ENCODE data around the gene SAXO1. TPM values are rescaled to one million over a fixed set of nuclear protein-coding genes. Genes with fewer than 3 reads are reported as not detected.

Gene SAXO1
- total RNA-seq: 0.17 TPM in 1 of 3 replicates, not detected in the others
- long read RNA-seq, partial matches to known transcripts: 0 of 1 reads
- long read RNA-seq, other reads (novel, unspliced or antisense): 1 of 1 reads

GRCh38 chr9:19033015-19033414 lies at the start of gene SAXO1:
SAXO1 (minus strand) TSS chr9:19033209; CDS start chr9:19032908, 301 bp downstream.
- no peak for TF ChIP-seq CTCF (IDR thresholded peaks at IDR 0.05)
- H3K4me1 Mint-ChIP-seq (ENCODE audit: low read depth): no peaks in the 10 kb centered on the region

GRCh38 chr9:19074836-19075235 lies 41.8 kb upstream of the SAXO1 start:
- H3K4me1 Mint-ChIP-seq (ENCODE audit: low read depth): no peaks in the 10 kb centered on the region
- no peak for DNase-seq (ENCODE audit: low spot score)
- H3K27me3 Mint-ChIP-seq (ENCODE audit: low read depth): no peaks in the 10 kb centered on the region
- peaks cover 3% of the 10 kb centered on the region for H3K9me3 Mint-ChIP-seq (ENCODE audit: low read depth)
- TF ChIP-seq CTCF (IDR thresholded peaks at IDR 0.05): no peak
- H3K4me3 Mint-ChIP-seq (ENCODE audit: unreplicated experiment): no peak overlapping the region
- H3K27ac Mint-ChIP-seq (ENCODE audit: unreplicated experiment): no peak overlapping the region
- peaks cover 30% of the 10 kb centered on the region for H3K36me3 Mint-ChIP-seq (ENCODE audit: low read depth)

More at GRCh38 chr9:19033015-19033414, at the start of gene SAXO1:
- no peak within 1 kb of the TSS for H3K27ac Mint-ChIP-seq (ENCODE audit: unreplicated experiment)
- H3K4me3 Mint-ChIP-seq (ENCODE audit: unreplicated experiment): no peak within 1 kb of the TSS
- H3K36me3 Mint-ChIP-seq (ENCODE audit: low read depth): no peaks in the 10 kb centered on the region
- peaks cover 6% of the 10 kb centered on the region for H3K9me3 Mint-ChIP-seq (ENCODE audit: low read depth)
- DNase-seq (ENCODE audit: low spot score): no peak
- H3K27me3 Mint-ChIP-seq (ENCODE audit: low read depth): peaks cover 5% of the 10 kb centered on the region

- Mint-ChIP-seq H3K27ac (ENCODE audit: unreplicated experiment) (no peak overlapping the region), H3K36me3 (ENCODE audit: low read depth) (peaks cover 31% of the 10 kb centered on the region)
Measured at GRCh38 chr9:19074229-19074628, 41.2 kb upstream of the SAXO1 start.

GRCh38 chr9:19057033-19057432 lies 24.0 kb upstream of the SAXO1 start:
- Mint-ChIP-seq H3K36me3 (ENCODE audit: low read depth) (peaks cover 22% of the 10 kb centered on the region), H3K4me1 (ENCODE audit: low read depth) (peaks cover 10% of the 10 kb centered on the region), H3K27me3 (ENCODE audit: low read depth) (no peaks in the 10 kb centered on the region), H3K9me3 (ENCODE audit: low read depth) (no peaks in the 10 kb centered on the region), H3K4me3 (ENCODE audit: unreplicated experiment) (no peak overlapping the region), H3K27ac (ENCODE audit: unreplicated experiment) (no peak overlapping the region)
- no peak for TF ChIP-seq CTCF (IDR thresholded peaks at IDR 0.05)
- no peak for DNase-seq (ENCODE audit: low spot score)

More at GRCh38 chr9:19074229-19074628, 41.2 kb upstream of the SAXO1 start:
- H3K4me1 Mint-ChIP-seq (ENCODE audit: low read depth): no peaks in the 10 kb centered on the region
- no peak for TF ChIP-seq CTCF (IDR thresholded peaks at IDR 0.05)
- H3K27me3 Mint-ChIP-seq (ENCODE audit: low read depth): no peaks in the 10 kb centered on the region
- no peak overlapping the region for H3K4me3 Mint-ChIP-seq (ENCODE audit: unreplicated experiment)
- no peak for DNase-seq (ENCODE audit: low spot score)
- H3K9me3 Mint-ChIP-seq (ENCODE audit: low read depth): peaks cover 3% of the 10 kb centered on the region

GRCh38 chr9:19050637-19051591 lies 17.9 kb upstream of the SAXO1 start:
- TF ChIP-seq CTCF (IDR thresholded peaks at IDR 0.05): no peak
- Mint-ChIP-seq H3K9me3 (ENCODE audit: low read depth) (no peaks in the 10 kb centered on the region), H3K4me3 (ENCODE audit: unreplicated experiment) (peak overlapping the region; percentile 87), H3K27me3 (ENCODE audit: low read depth) (no peaks in the 10 kb centered on the region), H3K27ac (ENCODE audit: unreplicated experiment) (peak overlapping the region; percentile 96), H3K4me1 (ENCODE audit: low read depth) (peaks cover 39% of the 10 kb centered on the region), H3K36me3 (ENCODE audit: low read depth) (peaks cover 2% of the 10 kb centered on the region)
- DNase-seq (ENCODE audit: low spot score): no peak

Measured in chondrocyte (in vitro differentiated cells).